A673 (cell line): Measurements from ENCODE around the gene NKD1. TPM values are rescaled to one million over a fixed set of nuclear protein-coding genes. Genes with fewer than 3 reads are reported as not detected.

Experiments used
- BruUV-seq: library from RNA; stranded (reverse); fragments of 400-500 nt; replicated peaks from 2 replicates; lab custom pipeline; 2021; lab: Mats Ljungman, UMichigan
- CTCF ChIA-PET: fragments of 300-600 bp; sonication (Branson Sonifier 250); formaldehyde crosslinking; loops from one replicate; lab custom pipeline; 2022; ENCODE audit warnings: antibody characterized with exemption; lab: Charles Lee
- POLR2A ChIA-PET: fragments of 300-600 bp; sonication (Branson Sonifier 250); formaldehyde crosslinking; loops from one replicate; lab custom pipeline; 2022; ENCODE audit warnings: antibody characterized with exemption; ENCODE audit not compliant: low non-redundant PET; lab: Charles Lee
- DNase-seq: peaks from one replicate; pipeline ENCODE4 v3.0.0-alpha.2; 2015; ENCODE audit warnings: low spot score
- H3K27ac ChIP-seq: fragments of 200-600 bp; sonication (generic); 2 replicates; pipeline ENCODE4 v1.5.1; 2016; ENCODE audit warnings: mixed run types, low read depth, mild to moderate bottlenecking, mixed read lengths, antibody characterized with exemption, low read length; ENCODE audit not compliant: poor library complexity, severe bottlenecking
- H3K27me3 ChIP-seq: fragments of 200-600 bp; sonication (generic); replicated peaks from 2 replicates; pipeline ENCODE4 v1.6.1; 2017; ENCODE audit warnings: mixed run types, low read depth, mild to moderate bottlenecking, mixed read lengths, antibody characterized with exemption, low read length; ENCODE audit not compliant: insufficient read depth, poor library complexity
- H3K36me3 ChIP-seq: fragments of 200-600 bp; sonication (generic); 2 replicates; pipeline ENCODE4 v1.6.1; 2016; ENCODE audit warnings: mixed run types, mild to moderate bottlenecking, mixed read lengths, antibody characterized with exemption, low read length; ENCODE audit not compliant: insufficient read depth, poor library complexity, severe bottlenecking
- H3K4me1 ChIP-seq: fragments of 200-600 bp; sonication (generic); 2 replicates; pipeline ENCODE4 v1.6.1; 2017; ENCODE audit warnings: mixed run types, mild to moderate bottlenecking, mixed read lengths, antibody characterized with exemption, low read length; ENCODE audit not compliant: insufficient read depth, poor library complexity, severe bottlenecking
- H3K4me3 ChIP-seq: fragments of 200-600 bp; sonication (generic); 2 replicates; pipeline ENCODE4 v1.5.1; 2016; ENCODE audit warnings: low read depth, mixed run types, mild to moderate bottlenecking, mixed read lengths, low read length; ENCODE audit not compliant: poor library complexity, severe bottlenecking
- H3K9me3 ChIP-seq: fragments of 200-600 bp; sonication (generic); 2 replicates; pipeline ENCODE4 v1.6.1; 2016; ENCODE audit warnings: mixed run types, low read depth, mild to moderate bottlenecking, mixed read lengths, antibody characterized with exemption, low read length; ENCODE audit not compliant: poor library complexity, severe bottlenecking
- EZH2 ChIP-seq: fragments of 200-600 bp; sonication (generic); IDR thresholded peaks from 2 replicates; pipeline ENCODE4 v1.6.1; 2017; ENCODE audit warnings: borderline replicate concordance, low read depth, mild to moderate bottlenecking, mixed read lengths, antibody characterized with exemption, low read length; ENCODE audit not compliant: poor library complexity, severe bottlenecking
- intact Hi-C: fragments of 100-400 bp; cut with micrococcal nuclease; formaldehyde crosslinking; loops from one replicate; pipeline ENCODE4 v1.10.0; 2022; ENCODE audit not compliant: unreplicated experiment
- total RNA-seq: library from RNA; stranded (reverse); gene quantifications from 2 replicates; pipeline ENCODE4 v1.2.3, GENCODE V29; 2021
- TF ChIP-seq, protein P1 (sequence below): fragments of 300-800, 200-600 bp; sonication (generic); conservative IDR thresholded peaks from 2 replicates; pipeline ENCODE4 v1.5.1; 2017; ENCODE audit warnings: low read depth, mild to moderate bottlenecking, antibody characterized with exemption, low read length, moderate library complexity, mixed read lengths

NKD1 gene
- total RNA-seq, 1 experiment from 2014 or later: 1.1 TPM

DNA sequence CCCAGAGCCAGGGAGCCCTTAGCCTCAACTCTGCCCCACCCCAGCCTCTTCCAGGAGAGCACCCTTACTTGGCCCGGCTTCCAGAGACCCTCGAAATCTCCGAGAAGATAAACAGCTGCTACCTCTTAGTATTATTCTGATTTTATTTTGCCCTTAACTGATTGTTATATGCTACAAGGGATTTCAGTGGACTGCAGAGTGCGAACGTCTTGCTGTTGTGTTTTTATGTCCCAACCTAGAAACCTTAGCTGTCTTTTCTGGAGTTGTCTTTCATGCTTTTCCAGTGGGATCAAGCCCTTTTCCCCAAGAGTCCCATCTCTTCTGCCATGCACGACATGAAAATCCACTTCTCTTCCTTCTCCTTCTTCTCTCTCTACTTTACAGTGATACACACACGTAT, 85.9 kb downstream of the NKD1 start:
- Histone ChIP-seq H3K27ac (no peak overlapping the region), H3K36me3 (no peaks in the 10 kb centered on the region), H3K4me1 (no peaks in the 10 kb centered on the region), H3K27me3 (no peaks in the 10 kb centered on the region), H3K4me3 (no peak overlapping the region), H3K9me3 (no peaks in the 10 kb centered on the region)
- ChIA-PET POLR2A (no interaction called here), CTCF (no interaction called here)
- no peak for DNase-seq
- BruUV-seq: no TSS peak
- TF ChIP-seq, protein P1, sequence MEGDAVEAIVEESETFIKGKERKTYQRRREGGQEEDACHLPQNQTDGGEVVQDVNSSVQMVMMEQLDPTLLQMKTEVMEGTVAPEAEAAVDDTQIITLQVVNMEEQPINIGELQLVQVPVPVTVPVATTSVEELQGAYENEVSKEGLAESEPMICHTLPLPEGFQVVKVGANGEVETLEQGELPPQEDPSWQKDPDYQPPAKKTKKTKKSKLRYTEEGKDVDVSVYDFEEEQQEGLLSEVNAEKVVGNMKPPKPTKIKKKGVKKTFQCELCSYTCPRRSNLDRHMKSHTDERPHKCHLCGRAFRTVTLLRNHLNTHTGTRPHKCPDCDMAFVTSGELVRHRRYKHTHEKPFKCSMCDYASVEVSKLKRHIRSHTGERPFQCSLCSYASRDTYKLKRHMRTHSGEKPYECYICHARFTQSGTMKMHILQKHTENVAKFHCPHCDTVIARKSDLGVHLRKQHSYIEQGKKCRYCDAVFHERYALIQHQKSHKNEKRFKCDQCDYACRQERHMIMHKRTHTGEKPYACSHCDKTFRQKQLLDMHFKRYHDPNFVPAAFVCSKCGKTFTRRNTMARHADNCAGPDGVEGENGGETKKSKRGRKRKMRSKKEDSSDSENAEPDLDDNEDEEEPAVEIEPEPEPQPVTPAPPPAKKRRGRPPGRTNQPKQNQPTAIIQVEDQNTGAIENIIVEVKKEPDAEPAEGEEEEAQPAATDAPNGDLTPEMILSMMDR: no peak
- intact Hi-C loops: no loop called here

DNA sequence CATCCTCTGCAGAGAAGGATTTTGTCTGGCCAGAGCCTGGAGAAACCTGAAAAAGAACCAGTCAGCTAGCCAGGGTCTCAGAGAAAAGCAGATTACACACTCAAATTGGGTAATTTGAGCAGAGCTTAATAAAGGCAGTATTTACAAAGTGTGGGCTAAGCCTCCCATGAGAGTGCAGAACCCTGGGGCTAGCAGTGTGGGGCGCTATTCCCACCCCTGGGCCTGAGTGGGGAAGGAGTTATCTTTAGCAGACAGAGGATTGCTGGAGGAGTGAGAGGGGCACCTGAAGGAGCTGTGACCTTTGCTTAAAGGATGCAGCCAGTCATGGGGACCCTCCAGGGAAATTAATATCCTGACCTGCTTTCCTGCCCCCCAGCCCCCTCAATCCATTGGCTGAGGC, 86.8 kb downstream of the NKD1 start:
- no TSS peak for BruUV-seq

DNA sequence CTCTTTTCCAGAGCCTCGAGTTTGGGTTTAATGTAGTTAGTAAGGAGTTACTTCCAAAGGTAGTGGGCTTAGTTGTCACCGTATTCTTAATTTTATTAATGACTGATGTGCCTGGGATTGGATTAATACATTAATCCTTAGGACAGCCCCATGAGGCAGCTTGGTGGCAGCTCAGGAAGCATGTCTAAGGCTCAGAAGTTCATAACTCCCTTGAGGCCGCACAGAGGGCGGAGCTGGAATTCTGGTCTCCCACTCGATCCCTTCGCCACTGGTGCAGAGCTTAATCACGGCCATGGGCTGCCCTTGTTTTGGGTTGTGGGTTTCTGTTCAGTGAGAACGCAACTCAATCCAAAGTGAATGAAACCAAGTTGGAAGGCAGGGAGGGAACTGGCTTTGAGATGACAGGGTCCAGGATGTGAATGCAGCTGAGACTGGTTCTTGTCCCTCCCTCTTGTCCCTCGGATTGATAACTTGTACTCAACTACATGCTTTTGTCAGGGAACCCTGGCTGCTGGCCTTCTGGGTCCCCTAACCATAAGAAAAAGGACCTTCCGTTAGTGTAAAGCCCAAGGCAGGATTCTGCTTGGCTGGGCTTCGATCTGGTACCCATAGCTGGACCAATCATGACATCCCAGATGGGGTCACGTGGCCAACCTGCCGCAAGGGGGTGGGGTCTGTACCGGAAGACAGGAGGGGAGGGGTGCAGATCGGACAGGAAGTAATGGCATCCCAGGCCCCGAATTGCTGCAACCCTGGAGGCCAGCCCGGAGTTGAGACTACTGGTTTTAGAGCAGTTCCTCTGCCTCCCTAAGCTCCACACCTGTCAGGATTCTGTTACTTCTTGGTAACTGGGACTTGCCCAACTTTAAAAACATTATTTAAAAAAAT, 87.6 kb downstream of the NKD1 start:
- POLR2A ChIA-PET: no interaction called here
- no peaks in the 10 kb centered on the region for H3K27me3 ChIP-seq

More for the DNA sequence above, 86.8 kb downstream of the NKD1 start:
- no peak overlapping the region for H3K27ac ChIP-seq
- no peaks in the 10 kb centered on the region for H3K9me3 ChIP-seq
- no peak overlapping the region for H3K4me3 ChIP-seq
- DNase-seq: no peak
- ChIA-PET CTCF (no interaction called here), POLR2A (no interaction called here)
- H3K36me3 ChIP-seq: no peaks in the 10 kb centered on the region
- no peaks in the 10 kb centered on the region for H3K27me3 ChIP-seq
- H3K4me1 ChIP-seq: no peaks in the 10 kb centered on the region
- intact Hi-C loops: no loop called here
- TF ChIP-seq, protein P1: no peak
- no peak for TF ChIP-seq EZH2

More for the DNA sequence above, 87.6 kb downstream of the NKD1 start:
- no peaks in the 10 kb centered on the region for H3K36me3 ChIP-seq
- H3K27ac ChIP-seq: no peak overlapping the region
- CTCF ChIA-PET: no interaction called here
- no peak overlapping the region for H3K4me3 ChIP-seq
- DNase-seq: peak; percentile 39
- no peaks in the 10 kb centered on the region for H3K4me1 ChIP-seq
- no peak for TF ChIP-seq EZH2
- TF ChIP-seq, protein P1: no peak
- BruUV-seq: no TSS peak
- intact Hi-C loops: no loop called here
- no peaks in the 10 kb centered on the region for H3K9me3 ChIP-seq
